ENCODE data around the gene INO80E.

GRCh38 chr16:30000735-30001631 is 4.9 kb downstream of the INO80E start:
- TF ChIP-seq CTCF (conservative IDR thresholded peaks at IDR 0.05 in 1 of 2, IDR thresholded peaks at IDR 0.05 in 1 of 2; ENCODE audit: extremely low read depth in 1 of 2, insufficient read depth in 1 of 2, low read depth in 1 of 2, low read length in 2 of 2) (no peak), EZH2 (IDR thresholded peaks at IDR 0.05; ENCODE audit: borderline replicate concordance, low read length) (no peak)

Data from mammary epithelial cell (primary cell).